ENCODE data around the gene ZNF692.

Gene ZNF692

DNA sequence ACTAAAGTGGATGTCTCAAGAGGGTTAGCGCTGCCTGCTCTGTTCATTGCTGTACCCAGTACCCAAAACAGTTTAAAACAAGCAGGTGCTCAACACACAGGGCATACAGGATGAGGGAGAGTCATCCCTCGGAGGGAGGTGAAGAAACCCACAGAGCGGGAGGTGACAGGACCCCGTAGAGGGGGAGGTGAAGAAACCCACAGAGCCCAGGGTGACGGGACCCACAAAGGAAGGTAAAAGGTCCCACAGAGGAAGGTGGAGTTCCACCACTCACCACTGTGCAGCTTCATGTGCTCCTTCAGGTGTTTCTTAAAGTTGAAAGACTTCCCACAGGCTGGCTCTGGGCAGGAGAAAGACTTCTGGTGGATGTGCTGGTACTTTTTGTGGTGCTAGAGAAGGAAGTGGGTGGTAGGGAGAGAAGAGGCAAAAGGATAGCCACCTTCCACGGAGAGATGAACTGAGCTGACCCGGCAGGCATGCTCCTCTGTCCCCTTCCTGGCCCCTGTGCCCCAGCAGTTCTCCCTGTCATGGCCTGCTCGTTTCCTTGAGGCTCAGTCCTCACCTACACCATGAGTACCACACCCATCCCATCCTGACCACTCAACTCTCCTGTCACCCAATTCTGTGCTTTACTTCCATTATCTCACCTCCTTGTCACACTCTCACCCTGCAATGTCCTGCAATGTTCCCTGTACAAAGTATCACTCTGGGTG lies 5.1 kb downstream of the ZNF692 start:
- no peak for DNase-seq (ENCODE audit: low read depth)
- H3K4me3 ChIP-seq (ENCODE audit: low read length), result no peak overlapping the region
- TF ChIP-seq, protein P1, sequence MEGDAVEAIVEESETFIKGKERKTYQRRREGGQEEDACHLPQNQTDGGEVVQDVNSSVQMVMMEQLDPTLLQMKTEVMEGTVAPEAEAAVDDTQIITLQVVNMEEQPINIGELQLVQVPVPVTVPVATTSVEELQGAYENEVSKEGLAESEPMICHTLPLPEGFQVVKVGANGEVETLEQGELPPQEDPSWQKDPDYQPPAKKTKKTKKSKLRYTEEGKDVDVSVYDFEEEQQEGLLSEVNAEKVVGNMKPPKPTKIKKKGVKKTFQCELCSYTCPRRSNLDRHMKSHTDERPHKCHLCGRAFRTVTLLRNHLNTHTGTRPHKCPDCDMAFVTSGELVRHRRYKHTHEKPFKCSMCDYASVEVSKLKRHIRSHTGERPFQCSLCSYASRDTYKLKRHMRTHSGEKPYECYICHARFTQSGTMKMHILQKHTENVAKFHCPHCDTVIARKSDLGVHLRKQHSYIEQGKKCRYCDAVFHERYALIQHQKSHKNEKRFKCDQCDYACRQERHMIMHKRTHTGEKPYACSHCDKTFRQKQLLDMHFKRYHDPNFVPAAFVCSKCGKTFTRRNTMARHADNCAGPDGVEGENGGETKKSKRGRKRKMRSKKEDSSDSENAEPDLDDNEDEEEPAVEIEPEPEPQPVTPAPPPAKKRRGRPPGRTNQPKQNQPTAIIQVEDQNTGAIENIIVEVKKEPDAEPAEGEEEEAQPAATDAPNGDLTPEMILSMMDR (conservative IDR thresholded peaks at IDR 0.05; ENCODE audit: low read depth, low read length), result no peak

DNA sequence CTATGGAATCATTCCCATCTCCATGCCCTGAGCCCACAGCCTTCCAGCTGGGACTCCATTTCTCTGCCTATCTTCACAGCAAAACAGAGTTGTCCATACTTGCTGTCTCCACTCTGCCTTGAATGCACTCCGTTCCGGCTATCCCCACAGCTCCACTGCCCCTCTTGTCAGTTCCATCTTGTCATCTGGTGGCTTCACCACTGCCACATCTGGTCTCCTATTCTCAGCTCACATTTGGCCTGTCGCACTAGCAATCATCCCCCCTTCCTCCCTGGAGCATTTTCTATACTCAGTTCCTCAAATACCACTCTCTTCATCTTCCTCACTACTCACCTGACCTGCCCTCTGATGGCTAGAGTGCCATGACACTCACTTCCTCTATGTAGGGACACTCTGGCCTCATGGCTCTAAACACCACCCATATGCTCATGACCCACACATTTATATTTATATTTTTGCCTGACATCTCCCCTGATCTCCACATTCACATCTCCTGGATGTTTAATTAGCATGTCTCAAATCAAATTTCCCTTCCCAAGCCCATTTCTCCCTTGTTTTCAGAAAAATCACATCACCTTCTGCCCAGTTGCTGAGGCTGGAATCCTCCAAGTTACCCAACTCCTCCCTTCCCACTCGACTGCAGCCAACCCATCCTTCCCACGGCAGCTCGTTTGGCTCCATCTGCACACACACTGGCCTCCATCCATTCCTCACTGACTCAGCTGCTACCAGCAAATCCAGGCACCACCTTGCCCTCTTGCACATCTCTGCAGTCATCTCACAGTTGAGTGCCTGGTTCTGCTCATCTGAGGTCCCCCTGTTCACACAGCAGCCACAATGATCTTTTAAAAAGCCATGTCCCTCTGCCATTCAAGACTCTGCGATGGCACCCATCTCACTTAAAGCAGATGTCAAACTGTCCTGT lies 6.1 kb downstream of the ZNF692 start:
- H3K4me3 ChIP-seq (ENCODE audit: low read length), result no peak overlapping the region
- TF ChIP-seq, protein P1 (conservative IDR thresholded peaks at IDR 0.05; ENCODE audit: low read depth, low read length), result no peak
- DNase-seq (ENCODE audit: low read depth), result no peak

DNA sequence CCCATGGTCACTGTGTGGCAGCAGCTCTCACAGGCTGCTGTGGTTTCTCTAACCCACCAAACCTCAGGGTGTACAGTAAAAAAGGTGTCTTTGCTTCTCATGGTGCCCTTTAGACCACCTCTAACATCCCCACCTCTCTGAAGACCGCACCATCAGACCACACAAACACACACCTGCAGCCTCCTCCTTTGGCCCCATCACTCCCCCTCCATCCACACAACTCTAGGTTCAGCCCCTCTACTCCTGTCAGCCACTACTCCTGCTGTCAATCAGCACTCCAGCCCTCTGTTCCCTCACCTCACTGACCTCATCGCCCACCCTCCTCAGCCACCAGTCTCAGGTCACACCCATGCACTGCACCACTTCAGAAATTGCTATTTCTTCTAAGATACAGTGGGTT lies 7.5 kb downstream of the ZNF692 start:
- no peak overlapping the region for H3K4me3 ChIP-seq (ENCODE audit: low read length)
- TF ChIP-seq, protein P1 (conservative IDR thresholded peaks at IDR 0.05; ENCODE audit: low read depth, low read length), result no peak
- DNase-seq (ENCODE audit: low read depth), result no peak

DNA sequence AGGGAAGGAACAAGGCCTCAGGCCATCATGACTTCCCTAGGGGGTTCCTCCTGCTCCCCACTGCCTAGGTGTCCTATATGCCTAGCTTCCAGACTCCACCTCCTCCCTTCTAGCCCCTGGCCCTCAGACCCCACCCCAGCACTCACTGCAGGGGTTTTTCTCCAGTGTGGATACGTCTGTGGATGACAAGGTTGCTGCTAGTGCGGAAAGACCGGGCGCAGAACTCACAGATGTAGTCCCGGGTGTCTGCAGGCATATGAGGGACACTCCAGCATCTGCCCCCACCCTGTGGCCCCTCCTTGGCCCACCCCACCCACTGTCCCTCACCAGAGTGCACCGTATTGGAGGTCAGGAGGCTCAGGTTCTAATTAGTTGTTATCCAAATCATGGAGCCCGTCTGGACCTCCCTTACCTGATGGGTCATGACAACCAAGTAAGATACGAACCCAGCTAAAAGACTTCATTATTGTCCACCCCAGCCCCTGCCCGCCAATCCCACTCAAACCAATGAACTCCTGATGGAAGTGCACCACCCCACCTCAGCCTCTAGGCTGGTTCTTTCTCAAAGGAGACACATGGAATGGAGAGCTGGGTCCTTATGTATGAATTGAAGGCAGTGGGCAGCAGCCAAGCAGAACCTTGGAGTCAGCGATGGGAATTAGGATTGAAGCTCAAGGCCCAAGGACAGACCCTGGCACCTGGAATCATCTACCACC lies 8.2 kb downstream of the ZNF692 start:
- no peak for DNase-seq (ENCODE audit: low read depth)
- TF ChIP-seq, protein P1 (conservative IDR thresholded peaks at IDR 0.05; ENCODE audit: low read depth, low read length), result no peak

DNA sequence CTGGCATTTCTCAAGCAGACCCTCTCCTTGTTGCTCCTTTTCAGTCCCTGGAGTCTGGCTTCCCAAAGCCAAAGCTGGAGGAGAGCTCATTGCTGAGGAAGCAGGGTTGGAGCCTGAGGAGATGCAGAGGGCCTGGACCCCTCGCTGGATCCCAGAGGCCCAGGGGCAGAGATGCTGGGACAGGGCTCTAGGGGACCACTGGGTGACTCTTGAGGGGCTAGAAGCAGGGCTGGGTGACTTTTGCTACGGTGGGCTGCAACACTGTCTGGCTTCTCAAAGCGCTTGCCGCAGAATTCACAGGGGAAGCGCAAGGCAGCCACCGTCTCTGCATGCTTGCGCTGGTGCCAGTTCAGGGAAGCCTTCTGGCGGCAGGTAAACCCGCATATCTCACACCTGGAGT lies 8.8 kb downstream of the ZNF692 start:
- DNase-seq (ENCODE audit: low read depth), result no peak
- TF ChIP-seq, protein P1 (conservative IDR thresholded peaks at IDR 0.05; ENCODE audit: low read depth, low read length), result no peak
- no peak overlapping the region for H3K4me3 ChIP-seq (ENCODE audit: low read length)

More for the DNA sequence above, 8.2 kb downstream of the ZNF692 start:
- H3K4me3 ChIP-seq (ENCODE audit: low read length), result no peak overlapping the region

DNA sequence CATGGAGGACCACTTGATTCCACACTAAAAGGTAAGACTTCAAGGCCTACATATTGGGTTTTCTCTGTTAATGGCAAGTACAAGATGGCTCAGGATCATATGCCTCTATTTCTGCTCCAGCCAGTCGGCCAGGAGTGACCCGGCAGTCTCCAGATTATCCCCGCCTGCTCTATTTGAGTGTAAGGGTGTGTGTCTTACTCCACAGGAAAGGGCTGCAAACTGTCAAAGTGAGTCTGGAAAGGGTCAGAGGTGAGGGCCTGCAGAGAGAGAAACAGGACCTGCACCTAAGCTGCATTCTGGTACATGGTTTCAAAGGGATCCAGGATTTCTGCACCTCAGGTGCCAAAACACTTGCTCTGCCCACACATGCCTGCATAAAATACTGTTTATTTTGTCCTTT lies 9.2 kb downstream of the ZNF692 start:
- TF ChIP-seq, protein P1 (conservative IDR thresholded peaks at IDR 0.05; ENCODE audit: low read depth, low read length), result no peak
- no peak for DNase-seq (ENCODE audit: low read depth)
- H3K4me3 ChIP-seq (ENCODE audit: low read length), result no peak overlapping the region

All from retinal pigment epithelial cell (primary cell).